ENCODE data around the gene BST2.

Gene BST2

DNA sequence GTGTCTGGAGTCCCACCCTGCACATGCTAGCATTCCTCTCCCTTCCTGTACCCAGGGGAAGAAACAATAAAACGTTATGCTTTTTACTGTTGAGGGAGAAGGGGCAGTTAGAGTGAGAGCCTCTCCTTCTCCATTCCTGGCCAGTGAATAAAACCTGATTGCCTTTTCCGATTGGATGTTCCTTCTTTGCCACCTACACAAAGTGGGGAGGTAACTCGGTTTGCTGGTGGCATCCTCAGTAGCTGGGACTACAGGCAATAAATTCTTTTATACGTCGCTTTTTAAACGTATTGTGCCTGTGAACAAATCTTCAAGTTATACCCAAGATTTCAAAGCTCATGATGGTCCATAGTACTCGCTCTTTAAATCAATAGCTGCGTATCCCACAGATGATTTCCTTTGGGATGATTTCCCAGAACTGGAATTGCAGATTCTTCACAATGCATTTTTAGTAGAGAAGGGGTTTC, 13.8 kb upstream of the BST2 start:
- no peak for DNase-seq

GRCh38 chr19:17418710-17419109, 13.3 kb upstream of the BST2 start:
- no peak for DNase-seq

DNA sequence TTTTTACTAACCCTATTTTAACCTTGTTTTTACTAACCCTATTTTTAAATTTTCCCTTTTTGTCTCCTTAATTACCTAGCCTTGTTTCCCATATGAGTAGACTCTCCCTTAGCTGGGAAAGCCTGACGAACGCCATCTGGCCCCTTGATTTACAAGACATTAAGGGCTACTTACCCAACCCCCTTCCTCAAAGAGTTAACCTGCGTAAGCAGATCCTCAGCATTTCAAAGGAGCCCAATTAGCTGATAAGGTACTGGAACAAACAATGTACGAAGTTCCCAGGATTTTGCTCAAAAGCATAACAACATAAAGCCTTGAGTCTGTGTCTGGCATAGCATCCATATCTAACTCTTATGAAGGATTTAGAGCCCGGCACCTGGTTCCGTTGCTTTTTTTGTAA, 9.7 kb upstream of the BST2 start:
- DNase-seq = no peak

DNA sequence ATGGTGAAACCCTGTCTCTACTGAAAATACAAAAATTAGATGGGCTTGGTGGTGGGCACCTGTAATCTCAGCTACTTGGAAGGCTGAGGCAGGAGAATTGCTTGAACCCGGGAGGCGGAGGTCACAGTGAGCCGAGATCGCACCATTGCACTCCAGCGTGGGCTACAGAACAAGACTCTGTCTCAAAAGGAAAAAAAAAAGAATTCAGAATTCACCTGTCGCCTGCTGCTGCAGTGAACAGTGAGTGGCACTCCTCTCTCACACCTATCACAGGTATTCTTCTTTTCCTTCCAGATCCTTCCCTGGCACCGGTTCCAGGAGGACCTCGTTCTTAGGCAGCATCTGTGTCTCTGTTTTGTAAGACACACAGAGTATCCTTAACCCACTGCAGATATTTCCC, 8.7 kb upstream of the BST2 start:
- DNase-seq = no peak

DNA sequence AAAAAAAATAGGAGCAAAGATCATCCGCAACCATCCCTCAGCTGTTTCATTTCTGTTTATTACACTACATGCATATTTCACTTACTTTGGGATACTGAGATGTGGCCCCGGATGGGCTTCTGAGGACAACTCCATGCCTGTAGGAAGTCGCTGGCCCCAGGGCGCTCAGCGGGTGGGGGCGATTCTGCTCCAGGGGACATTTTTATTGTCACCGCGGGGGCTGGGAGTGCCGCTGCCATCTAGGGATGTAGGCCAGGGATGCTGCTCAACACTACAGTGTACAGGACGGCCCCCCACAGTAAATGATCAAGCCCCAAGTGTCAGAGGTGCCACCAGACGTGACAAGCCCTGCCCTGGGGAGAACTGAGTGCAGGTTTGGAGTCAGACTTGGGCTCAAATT, 6.4 kb upstream of the BST2 start:
- DNase-seq = no peak

DNA sequence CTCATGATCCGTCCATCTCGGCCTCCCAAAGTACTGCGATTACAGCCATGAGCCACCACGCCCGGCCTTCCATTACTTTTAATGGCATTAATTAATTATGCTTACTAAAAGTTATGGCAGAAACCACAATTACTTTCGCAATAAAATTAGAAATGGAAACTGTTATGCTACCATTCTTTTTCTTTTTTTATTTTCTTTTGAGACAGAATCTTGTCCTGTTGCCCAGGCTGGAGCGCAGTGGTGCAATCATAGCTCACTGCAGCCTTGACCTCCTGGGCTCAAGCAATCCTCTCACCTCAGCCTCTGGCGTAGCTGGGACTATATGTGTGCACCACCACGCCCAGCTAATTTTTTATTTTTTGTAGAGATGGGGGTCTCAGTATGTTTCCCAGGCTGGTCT, 4.6 kb upstream of the BST2 start:
- DNase-seq = no peak

DNA sequence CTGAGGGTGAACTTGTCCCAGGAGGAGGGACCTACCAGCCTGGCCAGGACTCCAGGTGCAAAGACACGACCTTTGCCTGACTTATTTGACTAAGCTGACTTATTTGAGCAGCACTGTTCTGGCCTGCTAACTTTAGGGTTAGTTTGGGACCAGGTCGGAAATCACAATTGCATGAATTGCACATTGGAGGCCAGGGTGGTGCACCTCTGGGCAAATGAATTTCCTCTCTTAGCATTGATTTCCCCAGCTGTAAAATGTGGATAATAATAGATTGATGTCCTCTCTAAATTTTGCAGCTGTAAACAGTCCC, 1.4 kb upstream of the BST2 start:
- DNase-seq = no peak

DNA sequence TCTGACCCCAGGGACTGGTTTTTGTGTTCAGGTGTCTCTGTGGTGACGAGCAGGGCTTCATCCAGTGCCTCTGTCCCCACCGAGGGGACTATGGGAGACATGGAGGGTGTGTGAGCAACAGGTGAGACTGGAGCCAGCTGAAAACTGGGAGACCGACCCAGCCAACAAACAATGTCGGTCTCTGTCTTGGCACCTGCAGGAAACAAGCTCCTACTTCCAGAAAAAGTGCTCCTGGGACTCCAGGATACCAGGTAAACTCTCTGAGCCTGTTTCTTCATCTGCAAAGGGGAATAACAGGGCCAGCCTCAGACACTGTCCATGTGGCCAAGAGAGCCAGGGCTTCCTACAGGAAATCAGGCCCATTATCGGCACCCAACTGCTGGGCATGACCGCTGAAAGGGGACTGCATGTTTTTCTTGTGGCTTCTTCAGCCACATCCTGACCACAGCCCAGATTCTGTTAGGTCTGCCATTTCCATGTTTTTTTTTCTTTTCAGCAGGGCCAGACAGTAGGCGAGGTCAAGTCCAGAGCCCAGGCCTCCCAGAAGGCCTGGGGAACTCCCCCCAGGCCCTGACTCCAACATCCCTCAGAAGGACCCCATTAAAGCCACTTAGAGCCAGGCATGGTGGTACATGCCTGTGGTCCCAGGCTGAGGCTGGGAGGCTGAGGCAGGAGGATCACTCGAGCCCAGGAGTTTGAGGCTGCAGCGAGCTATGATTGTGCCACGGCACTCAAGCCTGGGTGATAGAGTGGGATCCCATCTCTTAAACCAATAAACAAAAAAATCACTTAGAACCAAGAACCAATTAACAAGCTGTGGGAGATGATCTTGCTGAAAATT, 836 bp upstream of the BST2 start:
- DNase-seq = no peak

- no peak for DNase-seq
Measured at GRCh38 chr19:17404621-17405249, 695 bp downstream of the BST2 start.

DNA sequence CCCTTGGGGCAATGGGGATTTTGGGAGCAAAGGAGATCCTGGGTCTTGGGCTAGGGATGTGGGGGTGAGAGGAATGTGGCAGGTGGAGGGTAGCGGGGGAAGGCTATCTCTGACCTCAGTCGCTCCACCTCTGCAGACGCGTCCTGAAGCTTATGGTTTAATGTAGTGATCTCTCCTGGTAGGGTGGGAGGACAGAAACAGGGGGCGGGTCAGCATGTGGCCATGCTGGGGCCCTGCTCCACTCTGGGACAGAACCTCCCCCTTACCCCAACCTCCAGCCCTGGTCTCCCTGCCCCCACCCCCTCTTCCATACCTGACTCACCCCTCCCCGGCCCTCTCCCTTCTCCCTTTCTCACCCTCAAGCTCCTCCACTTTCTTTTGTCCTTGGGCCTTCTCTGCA, 1.4 kb downstream of the BST2 start:
- DNase-seq = no peak

- no peak for DNase-seq
Measured at GRCh38 chr19:17402982-17403855, 2.2 kb downstream of the BST2 start.

DNA sequence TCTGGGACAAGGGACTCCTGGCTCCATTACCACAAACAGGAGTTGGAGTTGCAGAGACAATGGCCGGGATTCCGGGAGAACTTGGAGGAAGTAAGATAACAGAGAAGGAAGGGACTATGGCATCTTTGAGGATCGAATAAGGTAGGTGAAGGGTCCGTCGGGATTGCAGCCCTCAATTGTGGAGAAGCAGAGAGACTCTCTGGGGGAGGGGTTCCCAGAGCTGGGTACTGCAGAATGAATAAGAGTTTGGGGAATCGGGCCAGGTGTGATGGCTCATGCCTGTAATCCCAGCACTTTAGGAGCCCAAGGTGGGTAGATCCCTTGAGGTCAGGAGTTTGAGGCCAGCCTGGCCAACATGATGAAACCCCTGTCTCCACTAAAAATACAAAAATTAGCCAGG, 3.8 kb downstream of the BST2 start:
- DNase-seq = no peak

DNA sequence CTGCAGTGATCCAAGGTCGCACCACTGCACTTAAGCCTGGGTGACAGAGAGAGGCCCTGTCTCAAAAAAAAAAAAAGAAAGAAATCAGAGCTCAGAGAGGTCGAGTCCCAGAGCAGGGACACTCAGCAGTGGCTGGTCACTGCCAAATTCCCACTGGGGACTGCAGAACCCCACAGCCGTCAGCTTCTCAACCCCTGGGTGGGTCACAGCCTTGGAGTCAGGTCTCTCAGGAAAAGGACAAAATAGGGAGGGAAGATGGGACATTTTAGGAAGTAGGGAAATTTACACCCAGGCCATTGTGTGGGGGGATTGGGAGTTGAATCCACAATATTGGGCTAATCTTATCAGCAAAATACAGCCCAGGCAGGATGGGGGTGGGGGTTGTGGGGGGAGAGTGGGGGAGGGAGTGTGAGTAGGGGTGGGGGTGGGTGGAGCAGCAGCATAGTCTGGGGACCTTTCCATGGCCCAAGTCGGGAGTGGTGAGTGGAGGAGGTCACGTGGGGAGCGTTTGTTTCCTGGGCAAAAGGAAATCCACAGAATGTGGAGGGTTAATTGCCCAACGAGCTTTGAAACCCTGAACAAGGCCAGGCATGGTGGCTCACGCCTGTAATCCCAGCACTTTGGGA, 6.4 kb downstream of the BST2 start:
- no peak for DNase-seq

- no peak for DNase-seq
Measured at GRCh38 chr19:17394891-17395415, 10.5 kb downstream of the BST2 start.

DNA sequence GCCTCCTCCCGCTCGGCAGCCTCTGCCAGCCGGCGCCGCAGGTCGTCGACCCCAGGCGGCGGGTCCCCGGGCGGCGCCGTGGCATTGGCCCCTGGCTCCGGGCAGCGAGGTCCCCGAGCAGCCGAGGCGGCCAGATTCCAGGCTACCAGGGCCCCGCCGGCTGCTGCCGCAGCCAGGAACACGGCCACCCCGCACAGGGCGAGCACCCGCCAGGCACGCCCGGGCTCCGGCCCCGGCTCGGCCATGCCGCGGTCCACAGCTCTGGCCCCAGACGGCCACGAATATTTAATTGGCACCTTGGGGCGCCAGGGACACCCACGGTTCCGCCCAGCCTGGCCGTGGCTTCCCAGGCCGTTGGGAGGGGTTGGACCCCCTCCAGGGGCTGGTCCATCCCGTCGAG, 11.5 kb downstream of the BST2 start, which contains the start of gene CCDC194:
Gene CCDC194, minus strand, starts transcription at position 283 of the 400 bp plus-strand sequence. Its CDS starts 38 bp downstream, at position 245.
- no peak for DNase-seq

DNA sequence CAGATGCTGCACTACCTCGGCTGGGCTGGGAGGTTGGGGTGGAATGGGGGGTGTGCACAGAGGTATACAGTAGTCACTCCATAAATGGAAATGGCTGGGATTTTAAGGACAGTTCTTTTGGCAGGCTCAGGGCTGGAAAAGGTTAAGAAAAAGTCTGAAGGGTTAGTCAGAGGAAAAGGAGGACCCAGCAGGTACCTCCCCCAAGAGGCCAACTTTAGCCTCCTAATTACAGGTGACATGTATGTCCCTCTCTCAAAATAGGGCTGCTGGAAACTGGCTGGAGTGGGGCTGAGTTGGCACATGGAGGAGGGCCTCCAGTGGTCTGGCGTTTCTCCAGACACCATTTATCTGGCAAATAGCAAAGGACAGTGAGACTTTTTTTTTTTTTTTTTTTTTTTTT, 12.4 kb downstream of the BST2 start:
- DNase-seq = no peak

DNA sequence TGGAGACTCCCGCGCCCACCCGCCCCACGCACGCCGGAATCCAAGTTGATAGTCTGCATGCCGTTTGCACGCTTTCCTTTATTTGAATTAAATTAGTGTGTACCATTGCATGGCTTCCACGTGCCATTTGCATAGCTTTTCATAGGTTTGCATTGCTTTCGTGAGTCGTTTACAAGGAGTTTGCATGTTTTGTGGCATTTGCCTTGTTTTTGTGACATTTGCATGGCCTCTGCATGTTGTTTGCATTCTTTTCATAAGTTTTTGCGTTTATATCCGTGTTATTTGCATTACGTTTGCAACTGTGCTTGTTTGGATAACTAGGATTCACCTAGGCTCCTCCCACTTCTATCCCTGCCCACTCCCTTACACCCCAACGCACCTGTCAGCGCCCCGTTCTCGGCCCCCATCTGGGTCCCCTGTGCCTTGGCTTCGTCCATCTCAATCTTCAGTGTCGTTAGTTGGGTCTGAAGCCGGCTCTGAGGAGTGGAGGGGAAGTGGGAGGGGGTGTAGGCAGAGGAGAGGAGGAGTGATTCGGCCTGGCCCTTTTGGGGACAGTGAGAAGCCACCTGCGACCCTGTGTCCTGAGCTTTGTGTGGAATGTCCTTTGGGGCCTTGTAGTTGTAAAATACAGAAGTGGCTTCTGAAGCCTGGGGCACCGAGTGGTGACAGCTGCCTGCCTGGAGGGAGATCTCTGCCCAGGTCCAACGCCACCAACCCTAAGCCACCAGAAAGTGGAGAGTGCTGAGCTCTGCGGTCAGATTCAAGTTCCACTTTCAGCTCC, 13.9 kb downstream of the BST2 start:
- DNase-seq = no peak

DNA sequence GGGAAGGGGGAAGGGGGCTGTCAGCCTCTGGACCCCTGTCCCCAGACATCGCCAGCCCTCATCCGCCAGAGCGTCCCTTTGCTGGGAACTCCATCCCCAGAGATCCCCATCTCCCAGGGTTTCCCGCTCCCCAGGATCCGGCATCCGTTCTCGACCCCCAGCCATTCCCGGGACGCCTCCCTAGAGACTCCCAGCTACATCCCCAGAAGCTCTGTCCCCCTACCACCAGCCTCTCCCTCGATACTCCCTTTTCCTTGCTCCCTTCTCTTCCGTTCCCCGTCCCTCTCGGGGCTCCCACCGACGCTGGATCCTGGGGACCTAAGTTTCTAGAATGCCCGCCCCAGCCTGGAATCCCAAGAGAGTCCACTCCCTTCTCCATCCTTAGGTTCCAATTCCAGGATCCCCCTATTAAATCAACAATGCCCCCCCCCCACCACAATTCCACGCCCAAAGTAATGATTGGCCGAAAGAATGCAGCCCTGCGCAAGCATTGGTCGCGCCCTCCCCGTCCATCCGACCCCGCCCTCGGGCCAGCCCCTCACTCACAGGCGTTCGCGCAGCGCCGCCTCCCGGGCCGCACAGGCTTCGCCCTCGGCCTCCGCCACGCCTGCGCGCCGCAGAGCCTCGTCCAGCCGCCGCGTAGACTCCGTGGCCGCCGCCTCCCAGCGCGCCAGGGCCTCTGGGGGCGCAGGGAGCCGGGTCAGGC, 14.6 kb downstream of the BST2 start:
- DNase-seq = no peak

DNA sequence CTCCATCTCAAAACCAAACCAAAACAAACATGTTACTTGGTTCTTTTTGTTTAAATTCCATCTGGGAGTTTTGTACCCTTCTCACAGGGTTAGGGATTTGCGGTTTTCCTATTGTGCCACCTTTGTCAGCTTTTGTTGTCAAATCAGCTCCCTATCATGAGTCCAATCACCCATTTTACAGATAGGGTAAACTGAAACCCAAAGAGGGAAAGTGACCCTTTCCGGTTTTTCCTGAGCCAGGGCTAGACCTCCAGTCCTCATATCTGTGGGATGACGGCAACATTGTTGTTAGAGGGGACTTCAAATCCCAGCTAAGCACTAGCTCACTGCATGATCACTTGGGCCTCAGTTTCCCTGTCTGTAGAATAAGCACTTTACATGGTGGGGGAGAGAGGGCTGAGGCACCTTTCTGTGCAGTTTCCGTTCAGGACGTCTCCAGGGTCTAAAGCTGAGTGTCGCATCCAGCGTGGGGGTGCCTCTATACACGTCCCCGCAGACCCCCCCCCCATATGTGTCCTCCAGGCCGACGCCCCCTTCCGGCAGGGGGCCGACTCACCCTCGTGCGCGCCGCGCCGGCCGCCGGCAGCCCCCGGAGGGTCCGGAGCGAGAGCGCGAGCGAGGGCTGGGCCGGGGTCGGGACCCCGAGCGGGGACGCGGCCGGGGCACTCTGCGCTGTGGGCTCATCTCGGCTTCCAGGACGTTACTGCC, 15.3 kb downstream of the BST2 start:
- DNase-seq = no peak

DNA sequence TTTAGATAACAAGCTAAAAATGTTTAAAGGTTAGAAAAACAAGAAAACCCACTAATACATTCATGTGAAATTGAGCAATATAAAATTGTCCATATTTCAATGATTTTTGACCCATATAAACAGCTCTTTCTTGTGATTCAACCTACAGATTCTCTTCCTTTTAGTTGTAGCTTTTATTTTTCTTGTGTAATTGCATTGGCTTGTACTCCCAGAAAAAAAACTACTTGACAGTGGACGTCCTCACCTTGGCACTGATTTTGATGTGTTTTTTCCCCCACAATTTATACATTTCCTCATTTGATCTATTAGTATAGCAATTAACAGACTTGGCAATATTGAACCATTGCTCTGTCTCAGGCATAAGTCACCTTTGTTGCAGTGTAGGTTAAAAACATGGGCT, 16.1 kb downstream of the BST2 start:
- no peak for DNase-seq
